ENCODE results near the gene SNX8.

SNX8 gene

GRCh38 chr7:2203766-2204300, 110.4 kb downstream of the SNX8 start:
- H3K4me3 ChIP-seq (ENCODE audit: low read length), result no peak overlapping the region
- DNase-seq (ENCODE audit: low read depth, low spot score), result no peak

GRCh38 chr7:2202901-2203765, 111.1 kb downstream of the SNX8 start:
- Histone ChIP-seq H3K9me3 (ENCODE audit: control insufficient read depth, insufficient read depth, low read length) (no peaks in the 10 kb centered on the region), H3K27ac (ENCODE audit: low read length) (no peak overlapping the region), H3K27me3 (ENCODE audit: control insufficient read depth, insufficient read depth, low read length) (no peaks in the 10 kb centered on the region), H3K4me3 (ENCODE audit: low read length) (no peak overlapping the region), H3K4me1 (ENCODE audit: control insufficient read depth, insufficient read depth, low read length) (no peaks in the 10 kb centered on the region), H3K36me3 (ENCODE audit: control insufficient read depth, insufficient read depth, low read length) (peaks cover 17% of the 10 kb centered on the region)
- WGBS (ENCODE audit: insufficient coverage, insufficient read length), result no CpG with 5 or more reads among the region's 20 CpGs
- no peak for DNase-seq (ENCODE audit: low read depth, low spot score)

More at GRCh38 chr7:2203766-2204300, 110.4 kb downstream of the SNX8 start:
- no peaks in the 10 kb centered on the region for H3K9me3 ChIP-seq (ENCODE audit: control insufficient read depth, insufficient read depth, low read length)
- no peaks in the 10 kb centered on the region for H3K4me1 ChIP-seq (ENCODE audit: control insufficient read depth, insufficient read depth, low read length)
- H3K27me3 ChIP-seq (ENCODE audit: control insufficient read depth, insufficient read depth, low read length), result no peaks in the 10 kb centered on the region
- H3K27ac ChIP-seq (ENCODE audit: low read length), result no peak overlapping the region
- H3K36me3 ChIP-seq (ENCODE audit: control insufficient read depth, insufficient read depth, low read length), result peaks cover 22% of the 10 kb centered on the region
- no CpG with 5 or more reads among the region's 13 CpGs for WGBS (ENCODE audit: insufficient coverage, insufficient read length)

- no peaks in the 10 kb centered on the region for H3K27me3 ChIP-seq (ENCODE audit: control insufficient read depth, insufficient read depth, low read length)
- no peak for DNase-seq (ENCODE audit: low read depth, low spot score)
- H3K27ac ChIP-seq (ENCODE audit: low read length), result no peak overlapping the region
- H3K9me3 ChIP-seq (ENCODE audit: control insufficient read depth, insufficient read depth, low read length), result no peaks in the 10 kb centered on the region
- H3K4me1 ChIP-seq (ENCODE audit: control insufficient read depth, insufficient read depth, low read length), result no peaks in the 10 kb centered on the region
- no CpG with 5 or more reads among the region's 14 CpGs for WGBS (ENCODE audit: insufficient coverage, insufficient read length)
- peaks cover 19% of the 10 kb centered on the region for H3K36me3 ChIP-seq (ENCODE audit: control insufficient read depth, insufficient read depth, low read length)
- no peak overlapping the region for H3K4me3 ChIP-seq (ENCODE audit: low read length)
Measured at GRCh38 chr7:2202361-2202761, 111.9 kb downstream of the SNX8 start.
